HFF-Myc (cell line): ENCODE measurements around the gene GALNS.

Experiments used
- DNase-seq: peaks from one replicate; pipeline ENCODE4 v3.0.0-alpha.2; 2011; ENCODE audit warnings: low read depth; ENCODE audit errors: extremely low read depth
- H3K4me3 ChIP-seq: replicated peaks from 2 replicates; pipeline ENCODE4 v1.5.1; 2011; ENCODE audit warnings: low read depth, mild to moderate bottlenecking, control low read depth, low read length
- CTCF ChIP-seq: IDR thresholded peaks from 2 replicates; pipeline ENCODE4 v1.5.1; 2012; ENCODE audit warnings: mild to moderate bottlenecking, low read depth, low read length, control low read depth; ENCODE audit errors: missing control alignments

Gene GALNS

GRCh38 chr16:88872650-88873331 is 16.0 kb upstream of the GALNS start:
- no peak for TF ChIP-seq CTCF
- no peak for DNase-seq
- H3K4me3 ChIP-seq: no peak overlapping the region

- no peak overlapping the region for H3K4me3 ChIP-seq
- no peak for TF ChIP-seq CTCF
- no peak for DNase-seq
Measured at GRCh38 chr16:88871730-88872416, 15.1 kb upstream of the GALNS start.

- no peak for TF ChIP-seq CTCF
- DNase-seq: no peak
- H3K4me3 ChIP-seq: no peak overlapping the region
Measured at GRCh38 chr16:88871349-88871702, 14.6 kb upstream of the GALNS start.

- no peak for DNase-seq
- TF ChIP-seq CTCF: no peak
- no peak overlapping the region for H3K4me3 ChIP-seq
Measured at GRCh38 chr16:88870608-88871348, 14.0 kb upstream of the GALNS start.

GRCh38 chr16:88869673-88869980 is 12.9 kb upstream of the GALNS start:
- TF ChIP-seq CTCF: no peak
- no peak for DNase-seq
- no peak overlapping the region for H3K4me3 ChIP-seq

GRCh38 chr16:88868974-88869672 is 12.4 kb upstream of the GALNS start:
- no peak overlapping the region for H3K4me3 ChIP-seq
- TF ChIP-seq CTCF: no peak
- no peak for DNase-seq
